Omental fat pad (tissue), 4 donors: ENCODE results near the gene TRMT6. TPM values are rescaled to one million over a fixed set of nuclear protein-coding genes. Genes with fewer than 3 reads are reported as not detected.

Source experiments
- ATAC-seq: fragments of 150-250 bp; one replicate; pipeline ENCODE4 v1.9.1; 2016; ENCODE audit warnings: mild to moderate bottlenecking, moderate library complexity; ENCODE audit not compliant: low FRiP score
- DNase-seq: peaks from one replicate; pipeline ENCODE4 v3.0.0-alpha.2; 2019; ENCODE audit warnings: low spot score
- total RNA-seq, 4 donors: library from RNA; depleted of rRNA; stranded (reverse); fragments of >200 nt; gene quantifications; one replicate each; pipeline ENCODE4 v1.1.0, GENCODE V29; 2016
- TF ChIP-seq, protein P1 (sequence below), 3 donors: fragments of 450-650 bp; IDR thresholded peaks; one replicate each; pipeline ENCODE4 v1.5.1; 2016 to 2017; ENCODE audit warnings: antibody characterized with exemption in 3 of 3, mild to moderate bottlenecking in 3 of 3, moderate library complexity in 2 of 3

TRMT6 gene
- total RNA-seq, 4 donors from 2014 or later, result 7.9 to 28.1 (median 9.7) TPM

DNA sequence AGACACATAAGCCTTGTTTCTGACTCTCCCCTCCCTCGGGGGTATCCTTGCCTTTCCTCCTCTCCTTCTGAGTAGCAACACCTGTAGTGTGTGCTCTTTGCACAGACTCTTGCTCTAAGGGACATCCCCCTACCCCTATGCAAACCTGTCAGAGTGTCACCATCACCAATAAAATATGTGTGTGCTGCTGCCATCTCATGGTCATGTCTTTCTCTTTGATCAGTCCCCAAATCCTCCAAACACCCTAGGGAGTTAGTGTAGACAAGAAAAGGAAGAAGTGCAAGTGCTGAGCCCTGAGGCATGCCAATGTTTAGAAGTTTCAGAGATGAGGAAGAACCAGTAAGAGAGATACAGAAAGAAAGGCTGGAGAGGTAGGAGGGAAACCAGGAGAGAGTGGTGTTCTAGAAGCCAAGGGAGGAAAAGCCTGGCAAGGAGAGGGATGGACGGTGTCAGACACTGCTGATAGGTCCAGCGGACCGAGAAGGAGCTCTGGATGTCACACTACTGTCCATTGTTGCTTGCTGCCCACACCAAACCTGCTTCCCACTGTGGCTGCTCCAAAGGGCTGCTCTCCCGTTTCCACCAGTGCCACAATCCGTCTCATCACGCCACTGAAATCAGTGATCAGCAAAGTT, 16.4 kb downstream of the TRMT6 start:
- TF ChIP-seq, protein P1, sequence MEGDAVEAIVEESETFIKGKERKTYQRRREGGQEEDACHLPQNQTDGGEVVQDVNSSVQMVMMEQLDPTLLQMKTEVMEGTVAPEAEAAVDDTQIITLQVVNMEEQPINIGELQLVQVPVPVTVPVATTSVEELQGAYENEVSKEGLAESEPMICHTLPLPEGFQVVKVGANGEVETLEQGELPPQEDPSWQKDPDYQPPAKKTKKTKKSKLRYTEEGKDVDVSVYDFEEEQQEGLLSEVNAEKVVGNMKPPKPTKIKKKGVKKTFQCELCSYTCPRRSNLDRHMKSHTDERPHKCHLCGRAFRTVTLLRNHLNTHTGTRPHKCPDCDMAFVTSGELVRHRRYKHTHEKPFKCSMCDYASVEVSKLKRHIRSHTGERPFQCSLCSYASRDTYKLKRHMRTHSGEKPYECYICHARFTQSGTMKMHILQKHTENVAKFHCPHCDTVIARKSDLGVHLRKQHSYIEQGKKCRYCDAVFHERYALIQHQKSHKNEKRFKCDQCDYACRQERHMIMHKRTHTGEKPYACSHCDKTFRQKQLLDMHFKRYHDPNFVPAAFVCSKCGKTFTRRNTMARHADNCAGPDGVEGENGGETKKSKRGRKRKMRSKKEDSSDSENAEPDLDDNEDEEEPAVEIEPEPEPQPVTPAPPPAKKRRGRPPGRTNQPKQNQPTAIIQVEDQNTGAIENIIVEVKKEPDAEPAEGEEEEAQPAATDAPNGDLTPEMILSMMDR (IDR thresholded peaks at IDR 0.05), result no peak
- ATAC-seq (no peak), DNase-seq (no peak)

DNA sequence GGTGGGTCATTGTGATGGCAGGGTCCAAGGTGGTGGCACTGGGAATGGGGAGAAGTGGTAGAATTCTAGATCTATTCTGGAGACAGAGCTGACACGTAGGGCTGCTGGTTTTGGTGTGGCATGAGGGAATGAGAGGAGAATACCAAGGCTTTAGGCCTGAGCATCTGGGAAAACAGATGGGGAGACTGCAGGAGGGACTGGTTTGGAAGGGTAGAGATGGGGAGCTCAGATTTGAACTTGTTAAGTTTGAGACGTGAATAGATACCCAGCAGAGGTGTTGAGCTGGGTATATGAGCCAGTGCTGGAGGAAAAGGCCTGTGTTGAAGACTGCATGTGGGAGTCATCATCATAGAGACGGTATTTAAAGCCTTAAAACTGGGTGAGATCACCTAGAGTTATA, 17.5 kb downstream of the TRMT6 start:
- no peak for ATAC-seq
- TF ChIP-seq, protein P1 (IDR thresholded peaks at IDR 0.05), result no peak

DNA sequence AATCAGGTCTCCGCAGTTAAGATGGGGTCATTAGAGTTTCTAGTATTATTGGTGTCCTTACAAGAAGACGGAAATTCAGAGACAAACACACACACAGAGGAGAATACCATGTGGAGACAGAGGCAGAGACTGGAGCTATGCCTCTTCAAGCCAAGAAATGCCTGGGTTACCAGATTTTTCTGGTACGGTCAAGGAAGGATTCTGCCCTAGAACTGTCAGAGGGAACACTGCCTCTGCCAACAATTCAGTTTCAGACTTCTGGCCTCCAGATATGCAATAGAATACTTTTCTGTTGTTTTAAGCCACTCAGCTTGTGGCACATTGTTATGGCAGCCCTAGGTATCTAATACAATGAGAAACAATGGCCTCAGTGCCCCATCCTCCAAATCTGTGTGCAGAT, 18.9 kb downstream of the TRMT6 start:
- no peak for DNase-seq
- ATAC-seq, result no peak
- TF ChIP-seq, protein P1 (IDR thresholded peaks at IDR 0.05), result no peak

More for the DNA sequence above, 17.5 kb downstream of the TRMT6 start:
- no peak for DNase-seq

DNA sequence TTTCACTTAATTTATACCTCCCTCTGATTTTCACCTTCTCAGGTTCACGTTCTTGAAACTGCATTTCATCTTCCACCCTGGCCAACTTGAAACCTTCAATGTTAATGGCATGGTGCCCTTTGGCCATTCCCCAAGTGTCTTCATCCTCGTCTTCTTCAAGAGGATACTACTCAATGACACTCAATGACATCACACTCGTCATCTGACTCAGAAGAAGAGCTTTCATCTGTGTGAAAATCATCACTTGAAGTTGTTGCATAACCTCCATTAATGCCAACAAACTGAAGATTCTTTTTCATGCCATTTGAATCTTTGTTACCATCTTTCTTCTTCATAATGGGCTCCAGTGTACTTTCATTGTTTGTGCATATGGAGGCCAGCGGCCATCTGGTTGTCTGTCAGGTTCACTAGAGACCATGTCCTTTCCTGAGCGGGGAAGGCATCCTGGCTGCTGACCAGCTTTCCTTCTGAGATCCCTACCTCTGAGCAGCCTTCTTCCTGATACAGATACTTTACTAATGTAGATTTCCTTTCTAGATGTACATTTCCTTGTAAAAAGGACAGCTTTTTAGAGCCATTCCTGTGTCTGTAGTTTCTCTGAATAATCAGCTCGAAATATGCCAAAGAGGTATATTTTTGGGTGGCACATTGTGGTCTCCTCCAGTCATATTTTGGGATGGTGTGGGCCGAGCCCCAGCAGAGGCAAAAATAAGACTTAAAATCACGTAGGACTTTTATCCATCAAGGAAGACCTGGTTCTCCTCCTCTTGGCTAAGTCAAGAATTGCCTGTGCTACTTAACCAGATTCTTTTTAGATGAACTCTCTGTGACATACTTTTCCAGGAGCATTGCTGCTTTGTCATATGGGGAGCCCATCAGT, 21.3 kb downstream of the TRMT6 start:
- DNase-seq (no peak), ATAC-seq (no peak)
- TF ChIP-seq, protein P1 (IDR thresholded peaks at IDR 0.05), result no peak

DNA sequence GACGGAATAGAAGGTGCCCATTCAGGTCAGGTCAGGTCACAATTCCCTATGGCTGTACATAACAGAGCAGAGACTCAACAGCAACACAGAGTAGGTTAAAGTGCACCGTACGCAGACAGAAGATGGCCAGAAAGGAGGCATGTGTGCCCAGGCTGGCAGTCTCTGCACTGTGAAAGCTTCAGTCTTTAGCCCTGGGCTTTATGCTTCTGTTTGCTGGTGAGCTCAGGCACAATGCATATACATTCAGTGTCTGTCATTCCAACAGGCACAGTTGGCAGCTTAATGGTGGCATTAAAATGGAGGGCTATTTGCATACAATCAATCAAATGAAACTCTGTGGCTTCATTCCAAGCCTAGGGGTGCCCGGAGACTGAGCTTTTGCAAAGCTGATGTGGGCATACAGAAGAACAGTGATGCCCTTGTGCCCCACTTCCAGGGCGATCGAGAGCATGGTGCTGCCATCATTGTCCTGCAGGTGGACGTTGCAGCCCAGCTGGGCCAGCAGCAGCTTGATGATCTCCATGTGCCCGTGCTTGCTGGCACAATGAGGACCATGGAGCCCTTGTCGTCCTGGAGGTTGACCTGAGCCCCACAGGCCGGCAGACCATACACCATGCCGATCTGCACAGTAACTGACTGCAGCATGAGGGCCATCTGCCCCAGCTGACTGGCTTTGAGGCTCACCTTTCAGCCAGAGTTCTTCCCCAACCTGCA, 22.4 kb downstream of the TRMT6 start:
- TF ChIP-seq, protein P1 (IDR thresholded peaks at IDR 0.05), result no peak
- ATAC-seq (no peak), DNase-seq (no peak)

DNA sequence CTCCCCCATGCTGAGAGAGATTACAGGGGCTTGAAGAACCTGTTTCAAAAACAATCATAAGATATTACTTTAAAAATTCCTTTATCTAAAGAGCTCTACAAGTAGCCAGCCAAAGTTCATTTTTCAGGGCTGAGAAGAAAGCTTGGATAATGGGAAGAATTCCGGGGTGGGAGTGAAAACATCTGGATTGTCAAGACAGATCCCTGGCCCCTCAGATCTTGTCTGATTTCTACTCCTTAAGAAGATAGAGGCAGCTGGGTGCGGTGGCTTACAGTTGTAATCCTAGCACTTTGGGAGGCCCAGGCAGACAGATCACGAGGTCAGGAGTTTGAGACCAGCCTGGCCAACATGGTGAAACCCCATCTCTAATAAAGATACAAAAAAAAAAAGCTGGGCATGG, 24.8 kb downstream of the TRMT6 start:
- DNase-seq (no peak), ATAC-seq (no peak)
- TF ChIP-seq, protein P1 (IDR thresholded peaks at IDR 0.05), result no peak
